Aorta (tissue), 5 donors: Measurements from ENCODE around the gene BMP4. TPM values are rescaled to one million over a fixed set of nuclear protein-coding genes. Genes with fewer than 3 reads are reported as not detected.
"Not testable (repeated sequence)": the region's sequence is repeated elsewhere in the genome, so short reads cannot be mapped to it uniquely, and the experiment has no call there.

ENCODE experiments used
- ATAC-seq: fragments of 200-7000 bp; cut with Tn5 transposase; one replicate; pipeline ENCODE4 v1.9.1; 2022; ENCODE audit warnings: moderate library complexity; ENCODE audit not compliant: low FRiP score
- DNase-seq, 2 donors: peaks; one replicate each; pipeline ENCODE4 v3.0.0-alpha.2; 2020
- H3K27ac ChIP-seq, 2 donors: one replicate each; pipeline ENCODE4 v1.5.1; 2013; ENCODE audit warnings: low read length in 2 of 2, mild to moderate bottlenecking in 2 of 2, moderate library complexity in 2 of 2, control low read depth in 1 of 2, inconsistent platforms in 1 of 2, low read depth in 1 of 2
- H3K27me3 ChIP-seq, 2 donors: one replicate each; pipeline ENCODE4 v1.6.1; 2013; ENCODE audit warnings: control low read depth in 1 of 2, low read length in 1 of 2, mild to moderate bottlenecking in 1 of 2, moderate library complexity in 1 of 2; ENCODE audit not compliant: insufficient read depth in 2 of 2, control insufficient read depth in 1 of 2
- H3K36me3 ChIP-seq, 2 donors: one replicate each; pipeline ENCODE4 v1.6.1; 2013; ENCODE audit warnings: control low read depth in 1 of 2, low read length in 1 of 2, mild to moderate bottlenecking in 1 of 2; ENCODE audit not compliant: insufficient read depth in 2 of 2, control insufficient read depth in 1 of 2
- H3K4me1 ChIP-seq, 2 donors: one replicate each; pipeline ENCODE4 v1.6.1; 2013; ENCODE audit warnings: low read length in 2 of 2, control low read depth in 1 of 2, mild to moderate bottlenecking in 1 of 2, moderate library complexity in 1 of 2; ENCODE audit not compliant: insufficient read depth in 2 of 2, control insufficient read depth in 1 of 2
- H3K4me3 ChIP-seq, 2 donors: one replicate each; pipeline ENCODE4 v1.5.1; 2013; ENCODE audit warnings: low read length in 2 of 2, control low read depth in 1 of 2, mild to moderate bottlenecking in 1 of 2
- H3K9me3 ChIP-seq: one replicate; pipeline ENCODE4 v1.6.1; 2013; ENCODE audit warnings: mild to moderate bottlenecking, low read length; ENCODE audit not compliant: control insufficient read depth
- WGBS, 2 donors: extraction: QIAGEN DNeasy Blood & Tissue Kit; methylation state at CpG; one replicate each; pipeline ENCODE4 v1.1.7; 2013; 5-methylcytosine and 5-hydroxymethylcytosine counted together
- intact Hi-C, 2 donors: fragments of 100-400 bp; cut with DNase I; formaldehyde crosslinking; loops; one replicate each; pipeline versions ENCODE4 v1.14.2 to v1.15.0; 2022
- polyA plus RNA-seq, 2 donors: library from polyadenylated mRNA; stranded (reverse); fragments of 200-250 nt; gene quantifications; one replicate each; pipeline ENCODE4 v1.2.3, GENCODE V29; 2013
- total RNA-seq, 2 donors: library from RNA; stranded (reverse); fragmentation: NEBNext Ultra II Directional; extraction: Animal tissue kit (Norgen Biotek cat#: 25700); gene quantifications; one replicate each; pipeline ENCODE4 v1.2.1, GENCODE V29; 2021
- donor health status: healthy with polysubstance abuse.
- donor health status: Bipolar disorder and iron deficiency.
- donor health status: DM: no; HTN: no; CAD: no.
- donor health status: DM: no; HTN: no; CAD: no.
- donor health status: DM: yes; HTN: yes; CAD: no.

BMP4 gene
- total and polyA plus RNA-seq, 4 donors: 7.8 to 28.5 (median 12.8) TPM

GRCh38 chr14:53990978-53991377 is 34.4 kb upstream of the BMP4 start:
- no peak for ATAC-seq
- Histone ChIP-seq H3K9me3 (no peaks in the 10 kb centered on the region), H3K4me3 (no peak overlapping the region), H3K27ac (no peak overlapping the region), H3K36me3 (no peaks in the 10 kb centered on the region), H3K27me3 (no peaks in the 10 kb centered on the region), H3K4me1 (no peaks in the 10 kb centered on the region)
- intact Hi-C loops: no loop called here
- WGBS, 2 donors: 45 to 48% methylated on average over 2 of the region's 2 CpGs
- no peak for DNase-seq

- 84 to 90% methylated on average over 3 of the region's 3 CpGs for WGBS, 2 donors
- H3K9me3 ChIP-seq, H3K4me1 ChIP-seq, H3K36me3 ChIP-seq, DNase-seq, H3K27ac ChIP-seq, H3K27me3 ChIP-seq, intact Hi-C loops, H3K4me3 ChIP-seq, ATAC-seq: not testable (repeated sequence)
Measured at GRCh38 chr14:53986718-53987117, 30.1 kb upstream of the BMP4 start.

GRCh38 chr14:53984958-53985357 is 28.3 kb upstream of the BMP4 start:
- intact Hi-C loops, DNase-seq, H3K36me3 ChIP-seq, H3K9me3 ChIP-seq, H3K27ac ChIP-seq, H3K4me1 ChIP-seq, H3K4me3 ChIP-seq, H3K27me3 ChIP-seq, ATAC-seq: not testable (repeated sequence)
- 97 to 98% methylated on average over 2 of the region's 2 CpGs for WGBS, 2 donors

DNA sequence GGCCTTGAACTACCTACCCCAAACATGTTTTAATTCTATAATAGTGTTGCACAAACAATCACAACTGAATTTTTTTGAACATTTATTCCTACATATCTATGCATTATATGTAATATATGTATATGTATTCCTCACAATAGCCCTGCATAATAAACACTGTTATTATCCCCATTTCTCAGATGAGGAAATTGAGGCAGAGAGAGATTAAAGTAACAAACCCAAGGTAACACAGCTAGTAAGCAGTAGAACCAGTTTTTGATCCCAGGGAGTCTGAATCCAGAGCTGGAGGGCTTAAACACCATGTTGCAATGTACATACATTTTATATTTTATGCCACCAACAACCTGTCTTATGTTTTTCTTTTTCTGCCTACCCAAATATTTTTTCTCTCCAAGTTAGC is 26.5 kb upstream of the BMP4 start:
- no peak for DNase-seq

GRCh38 chr14:53982546-53982945 is 25.9 kb upstream of the BMP4 start:
- Histone ChIP-seq H3K36me3 (no peaks in the 10 kb centered on the region), H3K27ac (no peak overlapping the region), H3K4me1 (no peaks in the 10 kb centered on the region), H3K27me3 (no peaks in the 10 kb centered on the region), H3K9me3 (no peaks in the 10 kb centered on the region), H3K4me3 (no peak overlapping the region)
- 84 to 87% methylated on average over 2 of the region's 2 CpGs for WGBS, 2 donors
- intact Hi-C loops: no loop called here
- no peak for DNase-seq
- ATAC-seq: no peak

More for the DNA sequence above, 26.5 kb upstream of the BMP4 start:
- no peak for ATAC-seq
- Histone ChIP-seq H3K27ac (no peak overlapping the region), H3K9me3 (no peaks in the 10 kb centered on the region), H3K4me3 (no peak overlapping the region), H3K27me3 (no peaks in the 10 kb centered on the region), H3K4me1 (no peaks in the 10 kb centered on the region), H3K36me3 (no peaks in the 10 kb centered on the region)
- intact Hi-C loops: no loop called here

DNA sequence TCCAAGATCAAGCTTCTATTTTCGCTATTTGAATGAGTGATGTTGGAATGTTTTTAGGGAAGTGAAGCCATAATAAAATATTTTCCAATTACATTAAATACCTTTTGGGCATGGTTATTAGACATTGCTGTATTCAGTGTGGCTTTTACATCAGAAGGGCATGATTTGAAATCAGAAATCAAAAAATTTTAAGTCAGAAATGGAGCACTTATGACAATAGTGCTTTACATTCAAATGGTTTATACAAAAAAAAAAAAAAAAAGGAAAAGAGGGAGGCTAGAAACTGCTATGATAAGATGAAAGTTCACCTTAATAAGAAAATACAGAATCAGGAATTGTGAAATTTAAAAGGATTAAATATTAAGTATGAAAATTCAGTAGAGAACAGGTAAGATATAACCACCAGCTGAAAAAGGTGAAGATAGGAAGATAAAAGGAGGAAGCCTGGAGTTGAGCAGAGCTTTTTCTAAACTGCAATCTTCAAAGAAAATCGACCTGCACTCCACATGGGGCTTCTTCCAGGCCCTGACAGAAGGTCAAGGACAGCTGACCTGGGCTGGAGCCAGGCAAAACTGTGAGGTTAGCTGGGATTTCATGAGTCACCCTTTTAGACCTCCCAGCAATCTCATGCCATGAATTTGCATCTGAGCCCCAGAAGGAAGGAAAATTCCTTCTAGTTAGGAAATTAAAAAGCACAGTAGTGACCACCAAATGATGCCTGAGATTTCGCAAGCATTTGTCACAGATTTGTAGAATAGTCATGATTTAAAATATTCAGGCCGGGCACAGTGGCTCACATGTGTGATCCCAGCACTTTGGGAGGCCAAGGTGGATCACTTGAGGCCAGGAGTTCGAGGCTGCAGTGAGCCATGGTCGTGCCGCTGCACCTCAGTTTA is 23.4 kb upstream of the BMP4 start:
- WGBS, 2 donors: 82 to 85% methylated on average over 7 of the region's 7 CpGs
- intact Hi-C loops: no loop called here
- DNase-seq: no peak
- no peaks in the 10 kb centered on the region for H3K4me1 ChIP-seq
- H3K9me3 ChIP-seq: no peaks in the 10 kb centered on the region
- H3K36me3 ChIP-seq: no peaks in the 10 kb centered on the region
- no peak overlapping the region for H3K27ac ChIP-seq
- no peak overlapping the region for H3K4me3 ChIP-seq
- no peaks in the 10 kb centered on the region for H3K27me3 ChIP-seq
- ATAC-seq: no peak

- H3K4me1 ChIP-seq: no peaks in the 10 kb centered on the region
- H3K9me3 ChIP-seq: no peaks in the 10 kb centered on the region
- H3K4me3 ChIP-seq: no peak overlapping the region
- DNase-seq (no peak), ATAC-seq (peak; percentile 41)
- no peak overlapping the region for H3K27ac ChIP-seq
- WGBS, 2 donors: 88 to 95% methylated on average over 4 of the region's 4 CpGs
- no peaks in the 10 kb centered on the region for H3K36me3 ChIP-seq
- H3K27me3 ChIP-seq: no peaks in the 10 kb centered on the region
- intact Hi-C loops: no loop called here
Measured at GRCh38 chr14:53979113-53979681, 22.6 kb upstream of the BMP4 start.

DNA sequence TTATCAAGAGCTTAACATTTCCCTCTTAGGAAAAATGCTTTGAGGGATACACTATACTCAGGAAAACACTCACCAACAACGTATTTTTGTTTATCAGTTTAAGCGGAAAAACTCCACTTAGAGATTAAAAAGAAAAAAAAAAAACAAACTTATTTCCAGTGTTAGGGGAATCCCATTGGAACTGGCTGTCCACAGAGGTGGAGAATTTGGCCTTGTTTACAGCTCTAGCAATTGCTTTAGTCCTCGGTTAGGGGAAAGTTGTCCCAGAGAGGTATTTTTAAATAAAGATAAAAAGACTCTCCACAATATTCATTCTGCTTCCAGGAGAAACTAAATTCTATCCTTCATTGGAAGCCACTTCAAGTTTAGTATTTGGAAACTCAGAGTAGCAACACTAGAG is 21.6 kb upstream of the BMP4 start:
- H3K4me1 ChIP-seq: no peaks in the 10 kb centered on the region
- no peaks in the 10 kb centered on the region for H3K9me3 ChIP-seq
- intact Hi-C loops: no loop called here
- H3K4me3 ChIP-seq: no peak overlapping the region
- H3K36me3 ChIP-seq: no peaks in the 10 kb centered on the region
- DNase-seq: no peak
- no peak overlapping the region for H3K27ac ChIP-seq
- no peak for ATAC-seq
- 51 to 58% methylated on average over 3 of the region's 3 CpGs for WGBS, 2 donors
- no peaks in the 10 kb centered on the region for H3K27me3 ChIP-seq

- no peak overlapping the region for H3K27ac ChIP-seq
- no peak overlapping the region for H3K4me3 ChIP-seq
- DNase-seq (no peak), ATAC-seq (no peak)
- H3K4me1 ChIP-seq: no peaks in the 10 kb centered on the region
- H3K9me3 ChIP-seq: no peaks in the 10 kb centered on the region
- no peaks in the 10 kb centered on the region for H3K36me3 ChIP-seq
- H3K27me3 ChIP-seq: no peaks in the 10 kb centered on the region
- 88 to 97% methylated on average over 5 of the region's 5 CpGs for WGBS, 2 donors
- intact Hi-C loops: no loop called here
Measured at GRCh38 chr14:53975444-53975843, 18.8 kb upstream of the BMP4 start.
